OCI-LY7 (cell line): ENCODE data around the gene PAK5.

Experiments
- EZH2phosphoT487 ChIP-seq: fragments of 200-600 bp; sonication (generic); IDR thresholded peaks from 2 replicates; pipeline ENCODE4 v1.6.1; 2018; ENCODE audit warnings: low read depth, borderline replicate concordance, mild to moderate bottlenecking, mixed run types, antibody characterized with exemption, low read length, moderate library complexity, mixed read lengths
- TF ChIP-seq, protein P1 (sequence below): fragments of 200-600 bp; sonication (generic); conservative IDR thresholded peaks from 2 replicates; pipeline ENCODE4 v1.5.1; 2014; ENCODE audit warnings: mild to moderate bottlenecking, antibody characterized with exemption, low read length, moderate library complexity, mixed read lengths

DNA sequence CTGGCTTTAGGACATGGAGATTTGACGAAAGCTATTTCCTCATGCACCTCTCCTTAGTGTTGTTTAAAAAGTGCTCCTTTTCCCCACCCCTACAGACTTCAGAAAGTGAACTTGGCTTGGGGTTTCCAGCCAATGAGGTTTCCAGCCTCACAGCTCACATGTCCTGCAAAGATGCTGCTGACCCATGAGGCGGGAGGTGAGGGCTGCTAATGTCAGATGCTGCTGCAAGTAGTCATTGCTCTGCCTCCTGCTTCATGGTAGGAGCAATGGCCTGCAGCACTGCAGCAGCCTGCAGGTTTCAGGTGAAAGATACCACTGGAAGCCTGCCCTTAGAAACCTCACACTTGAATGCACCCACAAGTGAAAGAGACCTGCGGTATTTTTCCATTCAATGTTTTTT, 211.7 kb downstream of the PAK5 start:
- TF ChIP-seq, protein P1, sequence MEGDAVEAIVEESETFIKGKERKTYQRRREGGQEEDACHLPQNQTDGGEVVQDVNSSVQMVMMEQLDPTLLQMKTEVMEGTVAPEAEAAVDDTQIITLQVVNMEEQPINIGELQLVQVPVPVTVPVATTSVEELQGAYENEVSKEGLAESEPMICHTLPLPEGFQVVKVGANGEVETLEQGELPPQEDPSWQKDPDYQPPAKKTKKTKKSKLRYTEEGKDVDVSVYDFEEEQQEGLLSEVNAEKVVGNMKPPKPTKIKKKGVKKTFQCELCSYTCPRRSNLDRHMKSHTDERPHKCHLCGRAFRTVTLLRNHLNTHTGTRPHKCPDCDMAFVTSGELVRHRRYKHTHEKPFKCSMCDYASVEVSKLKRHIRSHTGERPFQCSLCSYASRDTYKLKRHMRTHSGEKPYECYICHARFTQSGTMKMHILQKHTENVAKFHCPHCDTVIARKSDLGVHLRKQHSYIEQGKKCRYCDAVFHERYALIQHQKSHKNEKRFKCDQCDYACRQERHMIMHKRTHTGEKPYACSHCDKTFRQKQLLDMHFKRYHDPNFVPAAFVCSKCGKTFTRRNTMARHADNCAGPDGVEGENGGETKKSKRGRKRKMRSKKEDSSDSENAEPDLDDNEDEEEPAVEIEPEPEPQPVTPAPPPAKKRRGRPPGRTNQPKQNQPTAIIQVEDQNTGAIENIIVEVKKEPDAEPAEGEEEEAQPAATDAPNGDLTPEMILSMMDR = no peak
- no peak for TF ChIP-seq EZH2phosphoT487
